ENCODE results near the gene SOS1.

DNA sequence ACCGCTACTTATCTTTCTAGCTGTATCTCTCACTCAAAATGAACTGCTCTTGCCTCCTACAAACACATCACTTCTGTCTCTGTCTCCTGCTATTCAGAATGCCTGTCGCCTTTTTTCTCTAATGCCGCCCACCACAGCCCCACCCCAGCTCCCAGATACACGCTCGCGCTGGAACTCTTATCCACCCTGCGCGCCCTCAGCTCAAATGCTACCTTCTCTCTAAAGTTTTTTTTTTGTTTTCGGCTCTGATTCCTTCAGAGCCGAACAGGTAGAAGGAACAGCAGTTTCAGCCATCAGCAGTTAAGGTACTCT lies 3.9 kb upstream of the SOS1 start:
- TF ChIP-seq CTCF (IDR thresholded peaks at IDR 0.05) (no peak), POLR2A (IDR thresholded peaks at IDR 0.05) (no peak)

All from Peyer's patch (tissue), 4 donors.